Activated CD4-positive, alpha-beta T cell treated with anti-CD3 and anti-CD28 coated beads, Interleukin-2, amount 50 U/mL, for 4 hours (primary cell): ENCODE results near the gene HVCN1.
"Not testable (repeated sequence)": the region's sequence is repeated elsewhere in the genome, so short reads cannot be mapped to it uniquely, and the experiment has no call there.

Experiments used
- DNase-seq, 2 experiments: peaks; one replicate each; pipeline ENCODE4 v3.0.0-alpha.2; 2020

HVCN1 gene

DNA sequence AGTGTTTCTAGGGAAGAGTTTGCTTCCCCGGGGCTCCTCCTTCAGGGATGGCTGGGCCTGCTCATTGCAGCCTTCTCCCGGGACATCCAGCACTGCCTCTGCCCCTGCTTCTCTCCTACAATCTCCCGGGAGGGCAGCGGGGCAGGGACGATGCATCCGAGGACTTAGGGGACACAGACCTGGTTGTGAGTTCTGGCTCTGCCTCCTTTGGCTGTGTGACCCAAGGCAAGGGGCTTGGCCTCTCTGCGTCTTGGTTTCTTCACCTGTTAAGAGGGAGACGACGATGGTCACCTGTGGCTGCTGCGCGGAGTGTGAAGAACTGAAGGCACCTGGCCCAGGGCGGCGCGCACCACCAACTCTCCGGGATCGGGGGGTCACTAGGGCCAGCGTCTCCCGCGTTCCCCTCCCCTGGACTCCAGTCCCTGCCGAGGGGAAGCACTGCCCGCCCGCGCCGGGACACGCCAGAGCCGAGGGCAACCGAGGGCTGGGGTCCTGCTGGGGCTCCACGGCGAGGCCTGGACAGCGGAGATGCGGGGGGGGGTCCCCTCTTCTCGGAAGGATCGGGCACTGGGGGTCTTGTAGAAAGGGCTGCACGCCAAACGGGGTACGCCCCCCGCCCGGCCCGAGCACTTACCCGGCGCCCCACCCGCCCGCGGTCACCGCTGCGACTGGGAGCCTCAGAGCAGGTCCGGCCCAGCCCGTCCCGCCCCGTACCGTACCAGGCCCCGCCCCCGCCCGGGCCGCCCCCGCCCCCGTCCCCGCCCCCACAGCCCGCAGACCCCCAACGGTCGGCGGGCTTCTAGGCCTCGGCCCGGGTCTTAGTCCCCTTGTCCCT, at the start of gene HVCN1:
Gene HVCN1 (minus strand): TSS at position 670 of the 835 bp plus-strand sequence. CDS start 5,870 bp downstream, outside the sequence.
- DNase-seq = peak in 1 of 2 experiments; percentile 4

DNA sequence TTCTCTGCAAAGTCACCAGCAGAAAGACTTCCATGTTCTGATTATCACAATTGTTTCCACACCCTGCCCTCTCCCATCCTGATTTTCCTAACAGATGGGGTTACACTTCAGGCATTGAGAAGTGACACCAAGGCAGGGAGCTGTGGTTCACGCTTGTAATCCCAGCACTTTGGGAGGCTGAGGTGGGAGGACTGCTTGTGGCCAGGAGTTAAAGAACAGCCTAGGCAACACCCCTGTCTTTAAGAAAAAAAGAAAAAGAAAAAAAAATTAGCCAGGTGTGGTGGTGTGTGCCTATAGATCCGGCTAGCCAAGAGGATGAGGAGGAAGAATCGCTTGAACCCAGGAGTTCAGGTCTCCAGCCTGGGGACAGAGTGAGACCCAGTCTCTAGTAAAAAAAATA, 48.6 kb upstream of the HVCN1 start:
- no peak for DNase-seq

DNA sequence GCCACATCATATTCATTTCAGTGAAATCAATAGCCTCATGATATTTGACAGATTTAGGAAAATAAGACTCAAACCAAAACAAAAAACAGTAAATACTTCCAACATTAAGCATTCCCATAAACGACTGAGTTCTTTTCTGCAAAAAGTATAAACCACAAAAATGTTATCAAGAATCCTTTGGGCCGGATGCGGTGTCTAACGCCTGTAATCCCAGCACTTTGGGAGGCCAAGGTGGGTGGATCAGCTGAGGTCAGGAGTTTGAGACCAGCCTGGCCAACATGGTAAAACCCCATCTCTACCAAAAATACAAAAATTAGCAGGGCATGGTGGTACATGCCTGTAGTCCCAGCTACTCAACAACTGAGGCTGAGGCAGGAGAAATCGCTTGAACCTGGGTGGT, 48.1 kb upstream of the HVCN1 start:
- not testable (repeated sequence) for DNase-seq

DNA sequence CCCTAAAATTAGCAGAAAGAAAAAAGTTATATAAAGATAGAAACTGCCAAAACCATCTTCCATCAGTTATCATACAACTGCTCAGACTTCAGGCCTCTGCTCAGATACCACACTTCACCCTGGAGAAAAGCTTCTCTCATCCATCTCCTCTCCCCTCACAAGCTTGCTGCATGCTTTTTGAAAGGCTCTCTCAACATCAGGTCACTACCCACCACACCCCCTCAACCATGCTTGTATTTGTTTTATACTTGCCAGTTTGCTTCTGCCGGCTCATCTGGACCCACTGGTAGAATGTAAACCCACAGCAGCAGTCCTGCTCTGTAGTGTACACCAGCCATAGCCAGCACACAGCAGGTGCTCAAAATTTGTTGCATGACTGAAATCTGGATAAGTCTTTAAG, 45.0 kb upstream of the HVCN1 start:
- no peak for DNase-seq

DNA sequence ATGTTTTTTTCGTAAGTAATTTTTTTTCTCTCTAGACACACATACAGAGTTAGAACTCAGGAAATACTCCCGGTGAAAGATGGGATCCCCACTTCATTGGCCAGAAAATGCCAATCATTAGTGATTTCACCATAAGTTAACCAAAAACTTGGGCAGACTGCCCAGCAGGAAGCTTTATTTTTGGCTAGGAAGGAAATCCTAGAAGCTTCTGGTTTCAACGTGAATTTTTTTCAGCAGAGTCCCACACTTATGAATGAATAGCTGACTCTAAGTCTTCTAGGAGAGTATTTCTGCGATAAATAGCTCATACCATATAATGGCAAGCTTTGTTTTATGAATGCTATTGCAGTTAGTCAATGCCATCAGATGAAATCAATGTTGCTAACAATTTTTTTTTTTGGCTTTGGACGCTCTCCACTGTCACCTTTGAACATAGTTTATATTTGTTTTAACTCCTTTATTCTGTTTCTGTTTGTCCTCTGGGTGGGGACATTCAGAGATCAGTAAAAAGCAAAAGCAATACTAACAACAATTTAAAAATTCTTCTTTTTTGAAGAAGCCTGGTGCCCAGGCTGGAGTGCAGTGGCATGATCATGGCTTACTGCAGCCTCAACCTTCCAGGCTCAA, 44.3 kb upstream of the HVCN1 start:
- no peak for DNase-seq

GRCh38 chr12:110732572-110732971, 43.7 kb upstream of the HVCN1 start:
- DNase-seq = no peak

GRCh38 chr12:110731479-110731878, 42.6 kb upstream of the HVCN1 start:
- DNase-seq = no peak

- no peak for DNase-seq
Measured at GRCh38 chr12:110728628-110729027, 39.7 kb upstream of the HVCN1 start.

GRCh38 chr12:110726708-110727369, 37.9 kb upstream of the HVCN1 start:
- no peak for DNase-seq

GRCh38 chr12:110726028-110726427, 37.1 kb upstream of the HVCN1 start:
- no peak for DNase-seq

GRCh38 chr12:110725267-110725666, 36.4 kb upstream of the HVCN1 start:
- no peak for DNase-seq

- not testable (repeated sequence) for DNase-seq
Measured at GRCh38 chr12:110722892-110723291, 34.0 kb upstream of the HVCN1 start.

- DNase-seq = no peak
Measured at GRCh38 chr12:110721570-110721969, 32.7 kb upstream of the HVCN1 start.

DNA sequence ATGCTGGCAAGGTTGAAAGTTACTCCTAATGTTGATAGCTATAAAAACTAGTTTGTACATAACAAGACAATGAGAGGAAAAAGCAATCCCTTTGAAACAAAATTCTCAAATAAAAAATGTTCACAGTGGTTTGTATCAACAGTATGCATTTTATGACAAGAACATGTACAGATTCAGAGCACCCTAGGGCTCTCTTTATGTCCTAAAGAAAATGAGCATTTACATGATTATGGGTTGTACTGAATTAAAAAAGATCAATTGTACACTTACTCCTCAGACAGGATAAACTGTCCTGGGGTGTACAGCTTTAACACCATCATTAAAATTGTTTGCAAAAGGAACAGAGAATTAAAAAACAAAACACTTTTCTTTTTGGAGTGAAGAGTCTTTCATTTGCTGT, 31.6 kb upstream of the HVCN1 start:
- no peak for DNase-seq

DNA sequence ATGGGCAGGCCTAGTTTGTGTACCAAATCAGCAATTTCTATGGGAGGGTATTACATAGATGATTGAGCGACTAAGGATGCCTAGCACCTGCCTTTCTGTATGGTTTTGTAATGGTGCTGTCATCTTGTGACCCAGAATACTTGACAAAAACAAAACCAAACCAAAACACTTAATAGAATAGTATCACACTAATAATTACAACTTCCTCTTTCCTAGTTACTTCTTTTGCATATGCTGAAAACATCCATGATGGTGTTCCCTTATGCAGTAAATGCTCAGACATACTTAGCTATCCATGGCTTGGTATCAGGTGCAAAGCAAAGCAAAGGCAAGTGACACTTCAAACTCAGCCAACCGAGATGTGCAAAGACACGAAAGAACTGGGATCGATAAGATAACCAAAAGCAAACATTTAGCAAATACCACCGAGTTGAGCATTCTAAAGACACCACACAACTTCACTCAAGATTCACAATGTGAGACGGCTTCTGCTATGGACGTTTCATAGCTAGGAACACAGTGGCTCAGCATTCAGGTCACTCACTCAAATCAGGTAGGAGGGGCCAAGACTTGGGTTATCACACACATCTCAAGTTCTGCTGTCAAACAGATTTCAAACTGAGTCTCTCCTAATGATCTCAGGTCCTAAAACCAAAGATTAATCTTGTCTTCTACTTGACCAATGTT, 29.4 kb upstream of the HVCN1 start:
- no peak for DNase-seq

GRCh38 chr12:110717037-110717436, 28.1 kb upstream of the HVCN1 start:
- no peak for DNase-seq

DNA sequence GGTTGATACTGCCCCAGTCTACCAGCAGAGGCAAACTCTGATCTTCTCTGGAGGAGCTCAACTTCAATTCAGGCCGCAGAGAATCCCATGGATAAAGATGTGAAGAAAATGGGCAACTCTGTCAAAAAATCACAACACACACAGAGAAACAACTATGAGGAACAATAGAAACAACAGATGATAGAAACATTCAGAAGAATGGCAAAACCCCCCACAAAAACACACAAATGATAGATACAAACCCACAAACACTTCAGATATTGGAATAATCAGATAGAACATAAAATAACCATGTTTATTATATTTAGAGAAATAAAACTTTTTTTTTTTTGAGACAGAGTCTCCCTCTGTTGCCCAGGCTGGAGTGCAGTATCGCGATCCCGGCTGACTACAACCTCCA, 20.0 kb upstream of the HVCN1 start:
- DNase-seq = no peak

DNA sequence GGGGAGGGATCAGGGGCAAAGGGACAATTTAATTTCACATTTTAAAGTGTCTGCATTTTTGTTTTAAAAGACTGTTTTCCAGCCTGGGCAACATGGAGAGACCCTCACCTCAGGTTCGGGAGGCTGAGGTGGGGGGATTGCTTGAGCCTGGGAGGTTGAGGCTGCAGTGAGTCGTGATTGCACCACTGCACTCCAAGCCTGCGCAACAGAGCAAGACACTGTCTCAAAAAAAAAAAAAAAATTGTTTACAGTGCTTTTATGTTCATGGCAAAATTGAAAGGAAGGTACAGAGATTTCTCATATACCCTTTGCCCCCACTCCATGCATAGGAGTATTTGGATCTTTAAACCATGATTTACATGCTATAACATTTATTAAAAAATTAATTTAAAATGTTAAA, 16.4 kb upstream of the HVCN1 start:
- no peak for DNase-seq

GRCh38 chr12:110704750-110705149, 15.8 kb upstream of the HVCN1 start:
- no peak for DNase-seq

GRCh38 chr12:110704231-110704630, 15.3 kb upstream of the HVCN1 start:
- DNase-seq = no peak

DNA sequence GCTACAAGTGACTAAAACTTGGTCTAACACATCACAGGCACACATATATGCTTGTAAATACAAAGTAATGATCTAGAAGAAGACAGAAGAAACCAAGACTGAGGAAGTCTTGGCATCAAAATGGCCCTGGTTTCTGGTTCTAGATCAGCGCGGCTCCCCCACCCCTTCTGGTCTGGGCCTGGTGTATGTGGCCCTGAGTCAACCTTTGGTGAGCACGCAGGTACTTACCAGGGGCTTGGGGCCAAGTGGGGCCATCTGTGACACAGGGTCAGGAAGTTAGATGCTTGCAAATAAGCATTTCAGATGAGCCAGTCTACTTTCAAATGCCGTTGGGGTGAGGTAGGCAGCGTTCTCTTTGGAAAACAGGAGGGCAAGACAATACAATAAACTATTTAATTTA, 13.2 kb upstream of the HVCN1 start:
- no peak for DNase-seq

DNA sequence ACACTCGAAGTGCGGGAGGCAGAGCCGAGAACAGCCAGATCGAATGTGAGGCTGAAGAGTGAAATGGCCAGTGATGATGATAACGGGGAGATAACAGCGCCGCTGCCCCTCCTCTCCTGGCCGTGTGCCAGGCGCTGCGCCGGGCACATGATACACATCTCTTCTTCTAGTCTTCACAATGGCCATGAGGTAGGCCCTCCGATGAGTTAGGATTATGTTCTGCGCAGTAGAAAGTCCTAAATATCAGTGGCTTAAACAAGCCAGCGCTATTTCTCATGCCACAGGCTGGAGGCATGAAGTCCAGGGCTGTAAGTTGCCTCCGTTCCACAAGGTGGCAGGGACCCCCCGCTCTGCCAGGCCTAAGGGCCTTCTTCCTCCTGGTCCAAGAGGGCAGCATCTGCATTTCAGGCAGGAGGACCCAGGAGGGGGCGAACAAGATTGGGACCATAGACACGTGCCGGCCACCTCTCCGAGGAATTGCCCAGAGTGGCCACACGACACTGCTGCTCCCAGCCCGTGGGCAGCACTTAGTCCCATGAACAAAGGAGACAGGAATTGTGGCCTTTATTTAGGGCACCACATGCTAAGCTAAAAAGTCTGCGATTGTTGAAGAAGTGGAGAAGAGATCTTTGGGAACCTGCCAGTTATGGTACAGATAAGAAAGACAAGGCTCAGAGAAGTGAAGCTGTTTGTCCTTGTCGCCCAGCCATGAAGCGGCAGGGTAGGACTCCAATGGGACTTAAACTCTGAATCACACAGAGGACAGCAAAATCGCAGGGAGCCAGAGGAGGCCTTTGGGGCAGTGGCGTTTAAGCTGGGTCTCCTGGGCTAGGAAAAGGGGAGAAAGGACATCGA, 10.9 kb upstream of the HVCN1 start:
- DNase-seq = no peak
